AG04450 (cell line): ENCODE results near the gene CTCFL. TPM values are rescaled to one million over a fixed set of nuclear protein-coding genes. Genes with fewer than 3 reads are reported as not detected.

Source experiments
- CTCF ChIA-PET: fragments of 300-600, 350-600 bp; formaldehyde crosslinking; extraction: SDS; loops from one replicate; lab custom pipeline; 2022; ENCODE audit warnings: antibody characterized with exemption, inconsistent platforms; lab: Charles Lee
- POLR2A ChIA-PET: fragments of 350-600 bp; formaldehyde crosslinking; extraction: SDS; loops from one replicate; lab custom pipeline; 2021; ENCODE audit warnings: antibody characterized with exemption, inconsistent platforms; lab: Yijun Ruan, JAX
- DNase-seq: peaks from one replicate; pipeline ENCODE4 v3.0.0-alpha.2; 2011; ENCODE audit warnings: low read depth, low spot score
- H3K27ac ChIP-seq: one replicate; pipeline ENCODE4 v1.5.1; 2012; ENCODE audit warnings: low read depth, low read length, control low read depth
- H3K27me3 ChIP-seq: one replicate; pipeline ENCODE4 v1.6.0; 2012; ENCODE audit warnings: low read length; ENCODE audit not compliant: control insufficient read depth, insufficient read depth
- H3K4me3 ChIP-seq: 2 replicates; pipeline ENCODE4 v1.5.1; 2011; ENCODE audit warnings: mild to moderate bottlenecking, low read depth, low read length, control low read depth
- H3K9me3 ChIP-seq: 2 replicates; pipeline ENCODE4 v1.5.1; 2012; ENCODE audit warnings: low read length; ENCODE audit not compliant: control insufficient read depth, insufficient read depth
- polyA plus RNA-seq: library from polyadenylated mRNA; depleted of rRNA; stranded (reverse); fragments of >200 nt; gene quantifications from 2 replicates; pipeline ENCODE4 v1.2.3, GENCODE V29; 2011
- TF ChIP-seq, protein P1 (sequence below): IDR thresholded peaks from 2 replicates; pipeline ENCODE4 v1.5.1; 2011; ENCODE audit warnings: low read depth, low read length, control low read depth, inconsistent platforms

Gene CTCFL
- polyA plus RNA-seq, 1 experiment: not detected

DNA sequence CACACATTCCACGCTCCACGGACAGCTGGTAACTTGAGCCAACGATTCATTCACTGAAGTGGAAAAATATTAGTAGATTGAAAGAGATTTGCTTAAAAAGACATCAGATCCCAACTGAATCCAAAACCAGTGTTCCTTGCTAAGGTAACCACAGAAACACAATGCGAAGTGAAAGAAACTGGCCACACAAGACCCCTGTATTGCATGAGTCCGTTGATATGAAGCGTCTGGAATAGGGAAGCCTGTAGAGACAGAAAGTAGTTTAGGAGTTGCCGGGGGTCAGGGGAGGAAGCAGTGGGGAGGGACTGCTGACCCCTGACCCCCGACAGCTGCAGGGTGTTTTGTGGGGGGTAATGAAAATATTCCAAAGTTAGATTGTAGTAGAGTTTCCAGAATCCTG, 46.0 kb upstream of the CTCFL start:
- Histone ChIP-seq H3K9me3 (no peaks in the 10 kb centered on the region), H3K27me3 (peaks cover 9% of the 10 kb centered on the region), H3K27ac (no peak overlapping the region), H3K4me3 (no peak overlapping the region)
- TF ChIP-seq, protein P1, sequence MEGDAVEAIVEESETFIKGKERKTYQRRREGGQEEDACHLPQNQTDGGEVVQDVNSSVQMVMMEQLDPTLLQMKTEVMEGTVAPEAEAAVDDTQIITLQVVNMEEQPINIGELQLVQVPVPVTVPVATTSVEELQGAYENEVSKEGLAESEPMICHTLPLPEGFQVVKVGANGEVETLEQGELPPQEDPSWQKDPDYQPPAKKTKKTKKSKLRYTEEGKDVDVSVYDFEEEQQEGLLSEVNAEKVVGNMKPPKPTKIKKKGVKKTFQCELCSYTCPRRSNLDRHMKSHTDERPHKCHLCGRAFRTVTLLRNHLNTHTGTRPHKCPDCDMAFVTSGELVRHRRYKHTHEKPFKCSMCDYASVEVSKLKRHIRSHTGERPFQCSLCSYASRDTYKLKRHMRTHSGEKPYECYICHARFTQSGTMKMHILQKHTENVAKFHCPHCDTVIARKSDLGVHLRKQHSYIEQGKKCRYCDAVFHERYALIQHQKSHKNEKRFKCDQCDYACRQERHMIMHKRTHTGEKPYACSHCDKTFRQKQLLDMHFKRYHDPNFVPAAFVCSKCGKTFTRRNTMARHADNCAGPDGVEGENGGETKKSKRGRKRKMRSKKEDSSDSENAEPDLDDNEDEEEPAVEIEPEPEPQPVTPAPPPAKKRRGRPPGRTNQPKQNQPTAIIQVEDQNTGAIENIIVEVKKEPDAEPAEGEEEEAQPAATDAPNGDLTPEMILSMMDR: no peak
- CTCF ChIA-PET: no interaction called here
- POLR2A ChIA-PET: no interaction called here
- no peak for DNase-seq

DNA sequence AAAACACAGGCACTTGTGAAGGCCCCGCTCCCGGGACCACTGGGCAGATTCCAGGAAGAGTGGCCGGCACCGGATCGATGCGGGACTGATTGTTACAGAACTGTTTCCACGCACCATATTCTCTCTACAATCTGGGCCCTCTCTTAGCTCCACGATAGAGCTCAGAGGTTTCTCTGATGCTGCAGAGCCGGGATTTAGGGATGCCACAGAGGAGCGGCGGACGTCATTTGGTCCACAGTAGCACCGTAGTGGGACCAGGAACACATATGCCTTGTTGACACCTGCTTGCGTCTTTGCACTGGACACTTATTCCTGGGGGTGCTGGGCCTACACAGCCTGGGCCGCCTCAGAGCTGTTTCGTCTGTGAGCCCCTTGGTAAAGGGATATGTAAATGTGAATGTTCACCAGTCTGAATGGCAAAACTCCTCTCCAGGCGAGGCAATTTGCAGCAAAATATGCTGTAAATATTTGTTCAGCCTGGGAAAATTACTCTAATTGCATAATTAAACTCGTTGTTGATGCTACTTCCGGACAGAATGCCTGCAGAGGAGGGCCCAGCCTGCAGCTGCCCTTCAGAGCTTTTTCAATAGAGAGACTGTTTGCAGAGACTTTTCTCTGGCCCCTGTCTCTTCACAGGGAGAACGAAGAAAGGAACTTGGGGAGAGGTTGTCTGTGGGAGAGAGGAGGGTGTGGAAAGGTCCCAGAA, 45.4 kb upstream of the CTCFL start:
- peaks cover 9% of the 10 kb centered on the region for H3K27me3 ChIP-seq
- H3K27ac ChIP-seq: no peak overlapping the region
- POLR2A ChIA-PET: no interaction called here
- CTCF ChIA-PET: no interaction called here
- TF ChIP-seq, protein P1: no peak
- DNase-seq: no peak
- no peaks in the 10 kb centered on the region for H3K9me3 ChIP-seq
- H3K4me3 ChIP-seq: no peak overlapping the region

DNA sequence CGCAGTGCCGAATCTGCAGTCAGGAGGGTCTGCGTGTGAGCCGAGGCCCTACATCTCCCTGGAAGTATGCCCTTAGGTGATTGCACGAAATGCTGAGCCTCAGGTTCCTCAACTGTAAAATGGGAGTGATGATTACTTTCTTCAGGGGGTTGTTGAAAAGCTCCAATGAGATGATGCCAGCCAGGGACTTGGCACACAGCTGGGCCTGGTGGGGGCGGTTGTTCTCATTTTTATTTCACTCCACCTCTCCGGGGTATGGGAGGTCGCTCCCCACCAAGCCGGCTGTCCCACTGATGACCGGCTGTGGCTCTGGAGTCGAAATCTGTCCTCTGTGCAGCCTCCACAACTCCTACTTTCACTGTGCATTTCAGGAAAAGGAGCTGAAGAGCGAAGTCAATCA, 44.0 kb upstream of the CTCFL start:
- TF ChIP-seq, protein P1: no peak
- DNase-seq: no peak
- no peak overlapping the region for H3K27ac ChIP-seq
- ChIA-PET POLR2A (no interaction called here), CTCF (interaction anchor here (1.3 kb wide), 1 partner anchor 640 kb away, joined by 3 read pairs; no protein-coding TSS in a partner anchor)
- H3K4me3 ChIP-seq: no peak overlapping the region
- peaks cover 9% of the 10 kb centered on the region for H3K27me3 ChIP-seq
- no peaks in the 10 kb centered on the region for H3K9me3 ChIP-seq

DNA sequence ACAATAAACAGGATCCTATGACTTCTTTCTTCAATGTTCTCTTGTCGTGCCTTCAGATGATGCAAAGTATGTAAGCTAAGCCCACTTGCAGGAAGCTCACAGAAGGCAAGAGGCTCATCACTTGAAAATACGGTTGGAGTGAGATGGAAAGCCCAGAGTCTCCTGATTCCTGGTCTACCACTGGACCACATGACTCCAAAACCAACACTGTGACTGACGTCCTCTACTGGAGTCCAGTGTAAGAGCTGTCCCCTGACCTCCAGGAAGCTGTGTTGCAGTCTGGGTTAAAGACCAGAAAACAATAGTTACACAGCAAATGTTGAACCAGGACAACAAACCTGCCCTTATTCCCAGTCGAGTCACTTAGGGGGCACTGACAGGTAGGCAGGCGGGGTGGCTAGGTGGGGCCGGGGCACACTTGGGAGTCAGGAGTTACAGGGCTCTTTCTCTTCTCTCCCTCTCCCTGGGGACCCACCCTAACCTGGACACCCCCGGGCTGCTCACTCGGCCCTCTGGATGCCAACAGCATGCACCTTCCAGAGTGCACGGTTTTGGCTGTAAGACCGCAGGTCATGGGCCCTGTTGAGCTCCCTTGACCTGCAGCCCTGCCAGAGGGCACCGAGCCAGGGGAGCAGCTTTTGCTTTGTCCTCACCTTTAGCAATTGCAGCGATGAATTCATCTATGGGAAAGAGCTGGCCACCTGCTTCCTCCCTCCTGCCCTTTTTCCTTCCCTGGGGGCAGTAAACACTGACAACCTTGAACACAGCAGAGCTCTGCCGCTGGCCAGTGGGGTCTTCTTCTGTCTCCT, 43.4 kb upstream of the CTCFL start:
- DNase-seq: no peak
- ChIA-PET CTCF (interaction anchor here (1.3 kb wide), 1 partner anchor 641 kb away, joined by 3 read pairs; no protein-coding TSS in a partner anchor), POLR2A (no interaction called here)
- Histone ChIP-seq H3K9me3 (no peaks in the 10 kb centered on the region), H3K4me3 (no peak overlapping the region), H3K27ac (no peak overlapping the region), H3K27me3 (peaks cover 8% of the 10 kb centered on the region)
- TF ChIP-seq, protein P1: no peak
